ENCODE results near the gene PLEK.

PLEK gene

DNA sequence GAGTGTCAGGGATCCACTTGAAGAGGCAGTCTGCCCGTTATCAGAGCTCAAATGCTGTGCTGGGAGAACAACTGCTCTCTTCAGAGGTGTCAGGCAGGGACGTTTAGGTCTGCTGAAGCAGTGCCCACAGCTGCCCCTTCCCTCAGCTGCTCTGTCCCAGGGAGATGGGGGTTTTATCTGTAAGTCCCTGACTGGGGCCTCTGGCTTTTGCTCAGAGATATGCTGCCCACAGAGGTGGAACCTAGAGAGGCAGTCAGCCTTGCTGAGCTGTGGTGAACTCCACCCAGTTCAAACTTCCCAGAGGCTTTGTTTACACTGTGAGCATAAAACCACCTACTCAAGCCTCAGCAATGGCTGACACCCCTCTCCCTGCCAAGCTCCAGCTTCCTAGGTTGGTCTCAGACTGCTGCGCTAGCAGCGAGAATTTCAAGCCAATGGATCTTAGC, 38.1 kb downstream of the PLEK start:
- no peak overlapping the region for H3K4me3 ChIP-seq (ENCODE audit: low read length)
- peak; percentile 15 for DNase-seq (ENCODE audit: low read depth)
- TF ChIP-seq, protein P1, sequence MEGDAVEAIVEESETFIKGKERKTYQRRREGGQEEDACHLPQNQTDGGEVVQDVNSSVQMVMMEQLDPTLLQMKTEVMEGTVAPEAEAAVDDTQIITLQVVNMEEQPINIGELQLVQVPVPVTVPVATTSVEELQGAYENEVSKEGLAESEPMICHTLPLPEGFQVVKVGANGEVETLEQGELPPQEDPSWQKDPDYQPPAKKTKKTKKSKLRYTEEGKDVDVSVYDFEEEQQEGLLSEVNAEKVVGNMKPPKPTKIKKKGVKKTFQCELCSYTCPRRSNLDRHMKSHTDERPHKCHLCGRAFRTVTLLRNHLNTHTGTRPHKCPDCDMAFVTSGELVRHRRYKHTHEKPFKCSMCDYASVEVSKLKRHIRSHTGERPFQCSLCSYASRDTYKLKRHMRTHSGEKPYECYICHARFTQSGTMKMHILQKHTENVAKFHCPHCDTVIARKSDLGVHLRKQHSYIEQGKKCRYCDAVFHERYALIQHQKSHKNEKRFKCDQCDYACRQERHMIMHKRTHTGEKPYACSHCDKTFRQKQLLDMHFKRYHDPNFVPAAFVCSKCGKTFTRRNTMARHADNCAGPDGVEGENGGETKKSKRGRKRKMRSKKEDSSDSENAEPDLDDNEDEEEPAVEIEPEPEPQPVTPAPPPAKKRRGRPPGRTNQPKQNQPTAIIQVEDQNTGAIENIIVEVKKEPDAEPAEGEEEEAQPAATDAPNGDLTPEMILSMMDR (IDR thresholded peaks at IDR 0.05; ENCODE audit: insufficient read depth, low read depth, low read length, missing control alignments), result no peak

GRCh38 chr2:68404164-68404563, 39.1 kb downstream of the PLEK start:
- TF ChIP-seq, protein P1 (IDR thresholded peaks at IDR 0.05; ENCODE audit: insufficient read depth, low read depth, low read length, missing control alignments), result no peak
- DNase-seq (ENCODE audit: low read depth), result no peak

DNA sequence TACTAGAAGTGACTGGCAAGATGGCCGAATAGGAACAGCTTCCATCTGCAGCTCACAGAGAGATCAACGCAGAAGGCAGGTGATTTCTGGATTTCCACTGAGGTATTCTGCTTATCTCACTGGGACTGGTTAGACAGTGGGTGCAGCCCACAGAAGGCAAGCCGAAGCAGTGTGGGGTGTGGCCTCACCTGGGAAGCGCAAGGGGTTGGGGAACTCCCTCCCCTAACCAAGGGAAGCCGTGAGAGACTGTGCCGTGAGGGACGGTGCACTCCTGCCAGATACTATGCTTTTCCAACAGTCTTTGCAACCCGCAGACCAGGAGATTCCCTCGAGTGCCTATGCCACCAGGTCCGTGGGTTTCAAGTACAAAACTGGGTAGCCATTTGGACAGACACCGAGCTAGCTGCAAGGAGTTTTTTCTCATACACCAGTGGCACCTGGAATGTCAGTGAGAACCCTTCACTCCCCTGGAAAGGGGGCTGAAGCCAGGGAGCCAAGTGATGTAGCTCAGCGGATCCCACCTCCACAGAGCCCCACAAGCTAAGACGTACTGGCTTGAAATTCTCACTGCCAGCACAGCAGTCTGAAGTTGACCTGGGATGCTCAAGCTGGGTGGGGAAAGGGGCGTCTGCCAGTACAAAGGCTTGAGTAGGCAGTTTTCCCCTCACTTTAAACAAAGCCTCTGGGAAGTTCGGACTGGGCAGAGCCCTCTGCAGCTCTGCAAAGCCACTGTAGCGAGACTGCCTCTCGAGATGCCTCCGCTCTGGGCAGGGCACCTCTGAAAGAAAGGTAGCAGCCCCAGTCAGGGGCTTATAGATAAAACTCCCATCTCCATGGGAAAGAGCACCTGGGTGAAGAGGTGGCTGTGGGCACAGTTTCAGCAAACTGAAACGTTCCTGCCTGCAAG, 40.1 kb downstream of the PLEK start:
- DNase-seq (ENCODE audit: low read depth), result no peak
- TF ChIP-seq, protein P1 (IDR thresholded peaks at IDR 0.05; ENCODE audit: insufficient read depth, low read depth, low read length, missing control alignments), result no peak
- H3K4me3 ChIP-seq (ENCODE audit: low read length), result no peak overlapping the region

More at GRCh38 chr2:68404164-68404563, 39.1 kb downstream of the PLEK start:
- H3K4me3 ChIP-seq (ENCODE audit: low read length), result no peak overlapping the region

- DNase-seq (ENCODE audit: low read depth), result no peak
- no peak overlapping the region for H3K4me3 ChIP-seq (ENCODE audit: low read length)
- TF ChIP-seq, protein P1 (IDR thresholded peaks at IDR 0.05; ENCODE audit: insufficient read depth, low read depth, low read length, missing control alignments), result no peak
These were observed 46.5 kb downstream of the PLEK start for GRCh38 chr2:68411397-68412126.

DNA sequence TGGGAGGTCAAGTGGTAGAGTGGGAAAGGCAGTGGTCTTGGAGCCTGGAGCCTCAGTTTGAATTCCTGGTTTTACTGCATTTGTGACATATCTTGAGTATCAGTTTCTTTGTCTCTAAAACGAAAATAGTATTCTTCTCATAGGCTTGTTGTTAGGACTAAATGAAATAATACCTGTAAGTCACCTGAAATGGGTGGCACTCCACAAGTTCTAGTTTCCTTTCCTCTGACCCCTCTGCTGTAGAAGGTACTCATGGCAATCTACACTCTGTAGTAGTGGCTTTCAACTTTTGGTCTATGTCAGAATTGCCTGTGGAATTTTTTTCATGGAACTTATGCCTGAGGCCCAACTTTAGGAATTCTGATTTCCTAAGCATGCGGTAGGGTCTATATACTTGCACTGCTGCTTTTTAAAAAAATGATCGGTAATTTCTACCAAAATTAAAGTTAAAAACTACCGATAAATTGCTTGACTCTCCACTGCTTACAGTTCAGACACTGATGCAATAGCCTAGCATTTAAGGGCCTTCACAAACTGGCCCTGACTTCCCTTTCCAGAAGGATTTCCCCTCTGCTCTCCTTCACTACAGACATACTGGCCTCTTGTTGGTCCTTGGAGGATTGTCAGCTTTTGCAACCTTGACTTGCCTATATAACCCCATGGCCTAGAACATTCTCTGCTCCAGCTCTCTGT, 47.2 kb downstream of the PLEK start:
- DNase-seq (ENCODE audit: low read depth), result no peak
- TF ChIP-seq, protein P1 (IDR thresholded peaks at IDR 0.05; ENCODE audit: insufficient read depth, low read depth, low read length, missing control alignments), result no peak
- H3K4me3 ChIP-seq (ENCODE audit: low read length), result no peak overlapping the region

DNA sequence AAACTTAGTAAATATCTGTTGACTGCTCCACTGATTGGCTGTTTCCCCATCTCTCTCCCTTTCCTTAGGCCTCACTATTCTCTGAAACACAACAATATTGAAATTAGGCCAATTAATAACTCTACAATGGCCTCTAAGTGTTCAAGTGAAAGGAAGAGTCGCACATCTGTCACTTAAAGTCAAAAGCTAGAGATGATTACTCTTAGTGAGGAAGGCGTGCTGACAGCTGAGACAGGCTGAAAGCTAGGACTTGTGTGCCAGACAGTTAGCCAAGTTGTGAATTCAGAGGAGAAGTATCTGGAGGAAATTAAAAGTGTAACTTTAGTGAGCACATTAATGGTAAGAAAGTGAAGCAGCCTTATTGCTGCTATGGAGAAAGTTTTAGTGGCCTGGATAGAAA, 48.4 kb downstream of the PLEK start:
- DNase-seq (ENCODE audit: low read depth), result no peak
- H3K4me3 ChIP-seq (ENCODE audit: low read length), result no peak overlapping the region
- TF ChIP-seq, protein P1 (IDR thresholded peaks at IDR 0.05; ENCODE audit: insufficient read depth, low read depth, low read length, missing control alignments), result no peak

Data from epithelial cell of esophagus (primary cell).